GM19463 (cell line): ENCODE results near the gene NR2F1.
A peak's percentile ranks its signal among the peaks of the same experiment; 100 is the strongest.

Experiments used
- ATAC-seq: cut with Tn5 transposase; IDR thresholded peaks from one replicate; pipeline ENCODE4 v1.9.1; 2021; ENCODE audit warnings: mild to moderate bottlenecking, moderate library complexity; ENCODE audit not compliant: unreplicated experiment

NR2F1 gene

GRCh38 chr5:93590493-93590892 lies 7.5 kb downstream of the NR2F1 start:
- no peak for ATAC-seq

DNA sequence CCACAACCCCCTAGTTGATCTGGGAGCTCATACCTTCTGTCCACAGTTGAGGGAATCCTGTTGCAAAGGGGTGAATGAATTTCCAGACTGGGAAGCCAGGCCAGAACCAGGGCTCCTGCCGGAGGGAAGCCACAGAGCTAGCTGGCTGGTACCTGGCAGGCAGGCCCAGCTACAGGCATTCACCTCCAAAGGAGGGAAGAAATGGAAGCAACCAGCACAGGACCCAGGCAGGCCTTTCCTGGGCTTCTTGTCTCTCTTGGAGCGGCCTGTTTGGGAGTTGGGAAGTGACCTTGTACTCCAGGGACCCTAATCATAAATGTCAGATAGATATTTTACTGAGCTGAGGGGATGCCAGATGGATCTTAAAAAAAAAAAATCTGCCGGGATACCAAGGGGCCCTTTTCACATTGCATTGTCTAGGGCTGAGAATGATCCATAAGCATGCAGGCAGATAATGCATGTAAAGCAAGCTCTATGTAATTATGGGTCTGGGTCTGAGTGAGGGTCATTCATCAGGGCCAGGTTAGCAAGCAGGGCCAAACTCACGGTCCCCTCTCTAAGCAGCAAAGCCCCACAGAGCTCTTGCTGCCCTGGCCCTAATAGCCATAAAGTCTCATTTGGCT lies 8.4 kb downstream of the NR2F1 start:
- ATAC-seq = no peak

DNA sequence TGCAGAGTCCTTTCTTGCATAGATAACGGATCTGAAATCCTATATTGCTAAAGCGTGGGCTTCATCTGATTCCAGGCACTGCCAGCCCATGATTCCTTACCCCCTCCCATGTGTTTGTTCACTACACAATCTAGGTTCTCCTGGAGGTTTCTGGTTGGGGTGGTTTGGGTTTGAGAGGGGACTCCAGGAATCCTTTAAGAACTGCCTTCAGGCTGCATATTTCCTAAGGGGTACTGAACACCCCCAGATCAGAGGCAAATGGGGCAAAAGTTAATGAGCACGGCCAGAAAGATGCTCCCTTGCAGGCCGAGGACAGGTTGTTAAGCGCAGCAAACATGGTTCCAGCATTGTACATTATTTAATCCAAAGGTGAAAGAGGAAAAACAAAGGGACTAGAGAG lies 9.9 kb downstream of the NR2F1 start:
- ATAC-seq = no peak

- no peak for ATAC-seq
Measured at GRCh38 chr5:93593476-93594131, 10.6 kb downstream of the NR2F1 start.

DNA sequence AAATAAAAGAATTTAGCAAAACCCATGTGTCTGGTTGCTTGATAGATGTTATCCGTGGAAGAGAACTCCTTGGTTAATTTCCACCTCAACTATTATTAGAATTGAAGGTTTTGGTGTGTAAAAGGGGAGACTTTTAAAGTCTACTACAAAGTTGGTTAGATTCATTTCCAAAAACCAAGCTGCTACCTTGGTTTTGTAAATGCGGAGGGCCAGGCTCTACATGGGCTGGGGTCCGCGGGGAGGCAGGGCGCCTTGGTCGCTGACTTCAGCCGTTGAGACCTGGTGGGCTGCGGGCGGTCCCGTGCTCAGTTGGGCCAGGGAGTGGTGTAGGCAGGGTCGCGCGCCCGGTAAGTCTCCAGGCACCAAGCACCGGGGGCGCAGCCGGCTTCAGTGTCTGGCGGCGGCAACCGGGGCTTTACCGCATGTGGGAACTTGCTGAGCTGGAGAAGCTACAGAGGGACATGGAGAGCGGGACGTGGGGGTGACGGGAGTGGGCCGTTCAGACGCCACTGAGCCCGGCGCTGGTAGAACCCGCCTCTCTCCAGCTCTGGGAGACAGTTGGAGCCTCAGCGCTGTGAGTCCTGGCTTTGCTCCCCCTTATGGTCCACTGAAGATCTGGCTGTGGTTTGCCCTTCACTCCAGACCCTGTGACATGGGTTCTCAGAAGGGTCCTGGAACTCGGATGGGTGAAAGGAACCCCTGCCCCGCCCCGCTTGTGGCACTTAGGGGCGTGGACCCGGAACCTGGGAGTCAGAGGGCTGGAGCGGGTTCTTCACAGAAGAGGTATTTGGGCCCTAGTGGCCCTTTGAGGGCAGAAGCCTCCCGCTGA lies 11.8 kb downstream of the NR2F1 start:
- ATAC-seq = no peak

DNA sequence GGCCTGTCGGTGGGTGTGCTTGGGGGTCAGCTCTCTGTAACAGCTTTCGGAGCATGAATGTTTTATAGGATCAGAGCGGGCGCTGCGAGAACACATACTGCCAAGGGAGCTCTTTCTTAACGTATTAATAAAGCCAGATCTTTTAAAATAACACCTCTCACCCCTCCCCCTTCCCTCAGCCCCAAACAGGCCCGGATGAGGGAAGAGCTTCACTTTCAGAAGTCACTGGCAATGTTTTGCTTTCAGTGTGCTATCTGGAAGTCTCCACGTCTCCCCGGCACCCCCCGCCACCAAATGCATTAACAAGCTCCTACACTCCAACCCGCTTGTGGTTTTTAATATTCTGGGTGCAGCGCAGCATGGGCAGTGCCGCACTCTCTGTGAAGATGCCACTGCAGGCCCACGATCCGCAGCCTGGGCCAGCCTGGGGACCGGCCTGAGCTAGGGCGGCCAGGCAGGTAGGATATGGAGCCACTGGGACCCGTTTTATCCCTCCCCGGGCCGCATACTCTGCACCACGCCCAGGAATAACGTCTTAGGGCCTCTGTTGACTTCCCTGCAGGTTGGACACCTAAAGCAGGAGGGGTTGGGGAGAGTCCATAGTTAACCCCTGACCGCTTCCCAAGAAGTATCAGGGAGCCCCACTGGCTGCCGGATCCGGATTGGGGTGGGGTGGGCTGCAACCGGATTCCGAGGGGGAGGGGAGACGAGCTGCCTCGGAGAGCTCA lies 12.6 kb downstream of the NR2F1 start:
- ATAC-seq = no peak

DNA sequence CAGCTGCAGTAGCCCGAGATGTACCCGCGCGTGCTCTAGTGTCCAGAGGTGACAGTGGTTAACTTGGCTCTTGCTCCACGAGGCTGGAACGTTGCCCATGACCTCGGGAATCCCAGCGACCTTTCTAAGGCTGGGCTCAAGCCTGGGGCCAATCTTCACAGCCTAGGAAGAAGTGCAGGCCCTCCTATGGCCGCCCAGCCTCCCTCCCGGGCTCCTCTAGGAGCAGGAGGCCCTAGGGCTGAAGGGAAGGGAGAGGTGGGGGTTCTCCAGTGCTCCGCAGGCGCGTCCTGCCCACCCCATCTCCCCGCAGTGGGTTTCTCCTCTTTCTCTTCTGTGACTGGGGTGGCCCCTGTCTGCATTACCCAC lies 13.3 kb downstream of the NR2F1 start:
- ATAC-seq = no peak

DNA sequence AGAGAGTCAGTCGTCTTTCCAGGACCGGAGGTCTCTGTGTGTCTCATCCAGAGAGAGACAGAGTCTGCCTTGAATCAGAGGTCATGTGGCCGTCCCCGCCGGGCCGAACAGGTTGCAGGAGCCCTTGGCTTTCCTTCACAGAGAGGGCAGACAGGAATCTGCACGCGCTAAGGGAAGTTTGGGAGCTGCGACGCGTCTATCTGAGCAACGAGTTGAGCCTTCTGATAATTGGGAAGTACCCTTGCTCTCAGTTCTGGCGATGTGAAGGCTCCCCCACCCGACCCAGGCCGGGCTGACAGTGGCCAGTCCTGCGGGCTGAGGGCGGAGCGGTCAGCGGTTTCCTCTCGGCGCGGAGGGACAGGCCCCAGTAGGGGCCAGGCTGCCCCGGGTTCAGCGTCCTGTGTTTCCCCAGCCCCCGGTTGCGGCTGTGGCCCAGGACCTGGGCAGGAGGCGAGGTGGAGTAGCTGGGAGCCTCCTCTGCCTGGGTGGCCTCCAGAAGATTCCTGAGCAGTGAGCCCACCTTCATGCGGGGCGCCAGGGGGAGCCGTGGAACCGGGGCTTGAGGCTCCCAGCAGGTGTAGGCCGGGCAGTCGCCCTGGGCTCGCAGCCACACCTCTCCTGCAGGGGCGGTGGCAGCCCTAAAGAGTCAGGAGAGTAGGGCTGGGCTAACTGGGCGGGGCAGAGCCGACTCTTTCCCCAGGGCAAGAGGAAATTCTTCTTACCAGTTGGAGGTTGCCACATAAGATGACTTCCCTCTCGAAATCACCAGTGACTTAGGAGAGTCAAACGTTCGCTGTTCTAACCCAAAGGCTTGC lies 13.9 kb downstream of the NR2F1 start:
- ATAC-seq = peak; percentile 57

- no peak for ATAC-seq
Measured at GRCh38 chr5:93598091-93599000, 15.3 kb downstream of the NR2F1 start.

DNA sequence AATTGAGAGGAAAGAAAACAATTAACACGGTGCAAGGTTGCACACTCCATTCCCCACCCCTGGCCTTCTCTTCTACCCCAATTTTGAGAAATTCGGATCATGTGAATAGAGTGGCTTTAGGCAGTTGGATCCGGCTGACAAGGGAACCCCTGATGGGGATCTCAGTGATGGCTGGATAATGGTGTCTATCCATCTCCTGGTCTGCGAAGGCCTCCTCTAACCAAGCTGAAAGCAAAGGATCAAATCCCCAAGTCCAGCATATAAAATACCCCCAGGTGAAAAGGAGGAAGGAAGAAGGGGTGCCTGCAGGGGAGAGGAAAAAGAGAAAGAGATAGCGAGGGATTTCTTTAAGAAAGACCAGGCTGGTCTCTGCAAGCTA lies 16.0 kb downstream of the NR2F1 start:
- ATAC-seq = no peak

DNA sequence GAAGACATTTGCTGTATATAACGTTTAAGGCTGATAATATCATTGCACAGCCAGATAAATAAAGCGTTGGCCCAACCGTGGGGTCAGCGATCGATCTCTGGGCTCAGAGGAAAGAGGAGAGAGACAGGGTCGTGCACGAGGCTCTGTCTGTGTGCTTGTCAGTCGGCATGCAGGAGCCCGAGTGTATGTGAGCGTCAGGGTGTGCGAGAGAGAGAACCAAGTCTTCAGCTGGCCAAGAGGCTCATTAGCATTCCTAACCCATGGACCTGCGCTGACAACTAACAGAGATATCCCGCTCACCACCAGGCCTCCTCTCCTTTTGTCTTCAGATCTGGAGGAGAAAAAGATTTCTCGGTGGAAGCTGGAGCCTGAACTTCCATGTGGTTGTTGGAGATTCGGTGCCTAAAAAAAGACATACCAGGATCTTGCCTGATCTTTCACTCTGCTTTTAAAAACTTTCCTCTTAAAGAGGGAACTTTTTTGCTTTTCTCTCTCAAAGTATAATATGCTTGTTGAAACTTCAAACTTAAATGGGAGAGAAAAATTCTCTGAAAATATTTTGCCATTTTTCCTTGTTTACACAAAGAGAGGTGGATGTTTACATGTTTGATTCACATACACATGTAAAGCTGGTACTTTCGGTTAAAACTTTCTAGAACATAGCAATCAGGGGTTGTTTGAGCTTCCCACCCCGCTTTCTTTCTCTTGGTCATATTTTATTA lies 16.5 kb downstream of the NR2F1 start:
- no peak for ATAC-seq

DNA sequence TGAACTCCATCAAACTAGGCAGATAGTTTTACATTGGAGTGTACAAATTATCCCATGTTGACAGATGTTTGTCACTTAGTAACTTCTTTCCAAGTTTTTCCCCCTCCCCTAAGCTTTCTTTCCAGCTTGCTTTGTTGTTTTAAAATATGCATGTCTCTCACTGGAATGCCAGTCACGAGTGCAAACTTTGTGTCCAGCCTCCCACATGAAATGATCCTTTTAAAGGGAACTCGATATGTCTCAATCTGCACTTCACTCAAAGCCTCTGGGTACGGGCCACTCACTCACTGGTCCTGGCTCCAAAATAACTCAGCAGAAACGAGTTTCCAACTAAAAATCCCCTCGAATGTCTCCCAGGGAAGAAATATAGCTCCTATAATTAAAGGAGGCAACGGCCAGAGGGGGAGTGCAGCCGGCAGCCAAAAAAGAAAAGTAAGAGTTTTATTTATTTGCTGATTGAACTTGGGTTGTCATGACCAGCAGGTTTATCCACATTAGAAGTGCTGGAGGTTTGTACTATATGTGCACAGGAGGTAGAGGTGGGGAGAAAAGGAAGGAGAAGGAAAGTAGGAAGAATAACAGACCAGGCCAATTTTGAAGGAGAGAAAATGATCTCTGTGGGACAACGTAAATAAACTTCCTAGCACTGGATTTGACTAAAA lies 17.5 kb downstream of the NR2F1 start:
- no peak for ATAC-seq

DNA sequence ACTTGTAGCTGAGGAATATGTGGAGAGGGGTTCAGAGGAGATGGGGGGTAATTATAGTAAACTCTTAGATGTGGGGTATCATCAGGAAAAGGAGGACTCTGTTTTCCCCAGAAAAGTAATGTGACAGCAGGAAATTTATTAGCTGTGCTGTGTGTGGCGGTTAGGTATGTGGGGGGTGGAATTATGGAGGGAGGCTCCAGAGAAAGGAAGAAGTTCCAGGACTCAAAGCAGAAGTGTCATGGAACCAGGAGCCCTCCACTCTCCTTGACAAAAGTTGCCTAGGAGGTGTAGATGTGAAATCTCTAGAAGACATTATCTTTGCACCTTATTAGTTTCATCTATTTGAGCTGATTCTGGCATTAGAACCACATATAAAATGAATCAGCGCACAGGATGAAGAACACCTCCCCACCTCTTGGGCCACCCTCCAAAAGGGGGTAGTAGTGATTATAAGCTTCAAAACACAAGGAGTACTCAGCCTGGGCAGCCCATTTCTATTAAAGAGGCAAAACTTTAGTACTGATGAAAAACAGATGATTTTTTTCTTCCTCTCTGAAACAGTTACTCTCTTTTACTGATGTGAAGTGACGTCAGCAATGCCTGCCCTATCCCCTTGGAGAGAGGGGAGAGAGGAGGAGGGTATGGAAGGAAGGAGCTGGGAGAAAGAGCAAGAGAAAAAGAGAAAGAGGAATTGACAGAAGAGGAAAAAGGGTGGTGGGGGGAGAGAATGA lies 18.2 kb downstream of the NR2F1 start:
- no peak for ATAC-seq

- ATAC-seq = no peak
Measured at GRCh38 chr5:93601802-93602155, 18.8 kb downstream of the NR2F1 start.

- ATAC-seq = no peak
Measured at GRCh38 chr5:93602241-93603077, 19.4 kb downstream of the NR2F1 start.

DNA sequence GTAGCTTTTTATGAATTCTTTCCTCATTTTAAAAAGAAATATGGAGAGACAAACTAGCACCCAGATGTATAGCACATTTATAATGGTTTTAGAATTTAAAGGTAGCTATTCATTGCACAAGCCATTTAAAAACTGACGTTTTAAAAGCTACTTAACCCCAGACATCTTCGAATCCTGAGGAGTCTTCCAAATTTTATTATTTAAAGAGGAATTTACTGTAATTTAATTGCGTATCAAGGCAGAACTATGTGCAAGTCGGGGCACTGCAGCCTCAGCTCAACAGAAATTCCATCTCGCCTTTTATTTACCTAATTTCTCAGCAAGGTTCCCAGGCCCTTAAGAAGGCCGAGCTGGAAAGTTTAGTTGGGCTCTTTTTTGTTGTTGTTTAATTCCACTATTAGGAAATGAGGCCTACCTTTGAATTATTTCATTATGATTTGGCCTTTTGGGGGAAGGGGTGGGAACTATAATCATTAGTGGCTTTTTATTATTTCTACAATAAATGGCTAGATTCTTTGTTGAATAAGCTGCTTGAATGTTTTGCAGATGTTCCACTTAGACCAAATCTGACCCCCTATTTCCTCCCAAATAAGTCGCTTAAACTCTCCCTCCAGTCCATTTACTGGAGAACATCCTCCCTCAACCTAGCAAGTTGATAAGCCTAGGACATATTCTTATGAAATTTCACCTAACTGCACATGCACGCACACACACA lies 20.2 kb downstream of the NR2F1 start:
- no peak for ATAC-seq
